ENCODE data around the gene ZNF384. TPM values are rescaled to one million over a fixed set of nuclear protein-coding genes. Genes with fewer than 3 reads are reported as not detected.

ZNF384 gene
- total RNA-seq, 2 experiments from 2014 or later = 48.6 to 95.5 TPM

GRCh38 chr12:6646276-6647082 lies 42.7 kb downstream of the ZNF384 start:
- intact Hi-C loops (cut with micrococcal nuclease; ENCODE audit: unreplicated experiment) = no loop called here
- no peak overlapping the region for H3K27ac ChIP-seq (ENCODE audit: low read depth, low read length, poor library complexity, severe bottlenecking)
- POLR2A ChIA-PET = interaction anchor here (0.5 to 1.4 kb wide), 5 partner anchors 11 to 19 kb away, joined by 3 to 5 read pairs (median 4); partner anchors contain the start of gene LPAR5
- H3K4me1 ChIP-seq (ENCODE audit: insufficient read depth, low read length, poor library complexity, severe bottlenecking) = peaks cover 36% of the 10 kb centered on the region
- H3K4me3 ChIP-seq (ENCODE audit: low read depth, low read length, poor library complexity, severe bottlenecking) = peak overlapping the region; percentile 72
- TF ChIP-seq, protein P1, sequence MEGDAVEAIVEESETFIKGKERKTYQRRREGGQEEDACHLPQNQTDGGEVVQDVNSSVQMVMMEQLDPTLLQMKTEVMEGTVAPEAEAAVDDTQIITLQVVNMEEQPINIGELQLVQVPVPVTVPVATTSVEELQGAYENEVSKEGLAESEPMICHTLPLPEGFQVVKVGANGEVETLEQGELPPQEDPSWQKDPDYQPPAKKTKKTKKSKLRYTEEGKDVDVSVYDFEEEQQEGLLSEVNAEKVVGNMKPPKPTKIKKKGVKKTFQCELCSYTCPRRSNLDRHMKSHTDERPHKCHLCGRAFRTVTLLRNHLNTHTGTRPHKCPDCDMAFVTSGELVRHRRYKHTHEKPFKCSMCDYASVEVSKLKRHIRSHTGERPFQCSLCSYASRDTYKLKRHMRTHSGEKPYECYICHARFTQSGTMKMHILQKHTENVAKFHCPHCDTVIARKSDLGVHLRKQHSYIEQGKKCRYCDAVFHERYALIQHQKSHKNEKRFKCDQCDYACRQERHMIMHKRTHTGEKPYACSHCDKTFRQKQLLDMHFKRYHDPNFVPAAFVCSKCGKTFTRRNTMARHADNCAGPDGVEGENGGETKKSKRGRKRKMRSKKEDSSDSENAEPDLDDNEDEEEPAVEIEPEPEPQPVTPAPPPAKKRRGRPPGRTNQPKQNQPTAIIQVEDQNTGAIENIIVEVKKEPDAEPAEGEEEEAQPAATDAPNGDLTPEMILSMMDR (conservative IDR thresholded peaks at IDR 0.05; ENCODE audit: low read length) = no peak
- no peak for TF ChIP-seq EZH2phosphoT487 (IDR thresholded peaks at IDR 0.05; ENCODE audit: borderline replicate concordance, low read depth, low read length)
- no peak for DNase-seq (ENCODE audit: low spot score)
- no TSS peak for BruUV-seq (replicated peaks)
- H3K79me2 ChIP-seq (ENCODE audit: insufficient read depth, low read depth, low read length) = no peaks in the 10 kb centered on the region
- H3K9me2 ChIP-seq (ENCODE audit: insufficient read depth, low read length) = no peaks in the 10 kb centered on the region
- CTCF ChIA-PET (ENCODE audit: unreplicated experiment) = no interaction called here
- H2AFZ ChIP-seq (ENCODE audit: low read length) = peak overlapping the region; percentile 63; the same call in 1 of the 2 replicates
- peaks cover 5% of the 10 kb centered on the region for H3K36me3 ChIP-seq (ENCODE audit: insufficient read depth, low read length)
- no peaks in the 10 kb centered on the region for H3K9me3 ChIP-seq (ENCODE audit: low read length)
- H4K20me1 ChIP-seq (ENCODE audit: insufficient read depth, low read length) = no peaks in the 10 kb centered on the region
- peak overlapping the region; percentile 94 for H3K4me2 ChIP-seq (ENCODE audit: low read length)

DNA sequence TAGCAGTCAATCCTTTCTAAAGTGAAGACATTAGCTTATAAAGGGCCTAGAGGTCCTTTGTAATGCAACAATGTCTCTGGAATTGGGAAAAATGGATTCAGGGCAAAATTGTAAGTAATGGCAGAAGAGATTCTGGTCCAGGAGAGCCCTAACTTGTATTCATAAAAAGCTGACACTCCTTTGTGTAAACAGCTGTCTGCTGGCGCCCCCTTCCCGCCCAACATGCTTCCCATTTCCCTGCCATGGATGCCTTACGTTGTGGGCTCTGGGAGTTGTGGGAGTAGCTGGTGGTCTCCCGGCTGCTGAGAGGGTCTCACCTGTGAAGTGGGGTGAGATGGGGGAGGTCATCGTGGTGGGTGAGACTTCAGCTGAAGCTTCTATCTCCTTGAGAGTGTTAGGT lies 44.3 kb downstream of the ZNF384 start:
- DNase-seq (ENCODE audit: low spot score) = no peak
- POLR2A ChIA-PET = interaction anchor here (1.0 to 2.4 kb wide), 5 partner anchors 10 to 21 kb away, joined by 3 to 24 read pairs (median 3); partner anchors contain the start of gene LPAR5
- H3K4me2 ChIP-seq (ENCODE audit: low read length) = peak overlapping the region; percentile 78
- H2AFZ ChIP-seq (ENCODE audit: low read length) = peak overlapping the region; percentile 53; the same call in 1 of the 2 replicates
- H3K9me3 ChIP-seq (ENCODE audit: low read length) = no peaks in the 10 kb centered on the region
- H3K9me2 ChIP-seq (ENCODE audit: insufficient read depth, low read length) = no peaks in the 10 kb centered on the region
- H3K79me2 ChIP-seq (ENCODE audit: insufficient read depth, low read depth, low read length) = no peaks in the 10 kb centered on the region
- CTCF ChIA-PET (ENCODE audit: unreplicated experiment) = interaction anchor here (0.6 to 1.9 kb wide), 4 partner anchors 9 to 176 kb away, joined by 3 to 7 read pairs (median 4); partner anchors contain the start of gene LPAR5
- TF ChIP-seq, protein P1 (conservative IDR thresholded peaks at IDR 0.05; ENCODE audit: low read length) = peak; percentile 70
- TF ChIP-seq EZH2phosphoT487 (IDR thresholded peaks at IDR 0.05; ENCODE audit: borderline replicate concordance, low read depth, low read length) = no peak
- peak overlapping the region; percentile 83 for H3K27ac ChIP-seq (ENCODE audit: low read depth, low read length, poor library complexity, severe bottlenecking)
- no peaks in the 10 kb centered on the region; the same call in none of the 2 replicates for H3K36me3 ChIP-seq (ENCODE audit: insufficient read depth, low read length)
- H4K20me1 ChIP-seq (ENCODE audit: insufficient read depth, low read length) = no peaks in the 10 kb centered on the region
- intact Hi-C loops (cut with micrococcal nuclease; ENCODE audit: unreplicated experiment) = loop anchor here (1.0 kb wide), 1 partner anchor 28 kb away; no protein-coding TSS in a partner anchor
- BruUV-seq (replicated peaks) = no TSS peak
- H3K4me3 ChIP-seq (ENCODE audit: low read depth, low read length, poor library complexity, severe bottlenecking) = peak overlapping the region; percentile 51
- H3K4me1 ChIP-seq (ENCODE audit: insufficient read depth, low read length, poor library complexity, severe bottlenecking) = peaks cover 36% of the 10 kb centered on the region

Data from OCI-LY7 (cell line).